Activated CD8-positive, alpha-beta memory T cell treated with anti-CD3 and anti-CD28 coated beads for 48 hours (primary cell): ENCODE data around the gene ITGB6.

ENCODE experiments used
- DNase-seq, 3 experiments: peaks; one replicate each; pipeline ENCODE4 v3.0.0-alpha.2; 2020; ENCODE audit warnings: low read depth in 2 of 3, low spot score in 2 of 3

The ITGB6 gene

DNA sequence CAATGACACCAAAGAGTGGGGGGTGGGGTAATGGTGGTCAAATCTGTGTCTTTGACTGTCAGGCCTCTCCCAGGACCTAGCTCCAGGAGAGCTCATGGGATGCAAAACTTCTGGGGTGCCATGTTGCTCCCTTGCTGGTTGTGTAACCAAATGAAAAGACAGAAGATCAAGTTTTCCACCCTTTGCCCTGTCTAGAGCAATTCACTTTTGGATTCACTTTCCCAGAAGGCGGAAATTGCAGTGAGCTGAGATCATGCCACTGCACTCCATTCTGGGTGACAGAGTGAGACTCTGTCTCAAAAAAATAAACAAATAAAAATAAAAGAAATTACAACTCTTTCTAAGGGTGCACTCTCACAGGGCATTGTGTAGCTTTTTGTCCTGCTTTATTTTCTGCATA, 102.7 kb downstream of the ITGB6 start:
- no peak for DNase-seq

DNA sequence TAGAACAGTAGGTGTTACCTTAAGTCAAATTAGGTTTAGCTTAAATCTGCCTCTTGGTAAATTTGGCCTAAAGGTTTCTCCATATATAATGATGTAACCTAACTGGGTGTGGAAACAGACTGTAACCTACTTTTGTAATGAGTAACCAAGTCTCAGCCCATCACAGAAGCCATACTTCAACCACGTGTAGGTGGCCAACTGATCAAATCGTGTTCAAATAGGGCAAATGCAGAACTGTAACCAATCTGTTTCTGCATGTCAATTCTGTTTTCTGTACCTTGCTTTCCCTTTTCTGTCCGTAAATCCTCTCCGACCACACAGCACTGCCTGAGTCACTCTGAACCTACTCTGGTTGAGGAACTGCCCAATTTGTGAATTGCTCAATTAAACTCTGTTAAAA, 103.7 kb downstream of the ITGB6 start:
- DNase-seq: no peak

DNA sequence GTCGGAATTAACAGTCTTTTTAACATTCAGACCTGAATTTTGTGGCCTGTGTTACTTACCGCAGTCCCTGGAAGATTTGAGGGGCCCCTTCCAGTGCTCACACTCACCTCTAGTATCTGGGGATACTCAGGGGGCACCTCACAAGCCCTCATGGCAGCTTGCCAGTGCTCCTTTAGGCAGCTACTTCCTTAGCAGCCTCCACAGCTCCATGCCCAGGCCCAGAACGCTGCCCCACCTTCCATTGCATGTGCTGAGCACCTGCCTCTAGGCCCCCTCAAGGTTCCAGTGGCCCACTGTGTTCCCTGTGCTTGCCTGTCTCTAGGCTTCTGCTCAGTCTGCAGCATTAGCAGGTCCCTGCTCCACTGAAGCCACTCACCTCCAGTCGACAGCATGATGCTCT, 107.6 kb downstream of the ITGB6 start:
- no peak for DNase-seq

DNA sequence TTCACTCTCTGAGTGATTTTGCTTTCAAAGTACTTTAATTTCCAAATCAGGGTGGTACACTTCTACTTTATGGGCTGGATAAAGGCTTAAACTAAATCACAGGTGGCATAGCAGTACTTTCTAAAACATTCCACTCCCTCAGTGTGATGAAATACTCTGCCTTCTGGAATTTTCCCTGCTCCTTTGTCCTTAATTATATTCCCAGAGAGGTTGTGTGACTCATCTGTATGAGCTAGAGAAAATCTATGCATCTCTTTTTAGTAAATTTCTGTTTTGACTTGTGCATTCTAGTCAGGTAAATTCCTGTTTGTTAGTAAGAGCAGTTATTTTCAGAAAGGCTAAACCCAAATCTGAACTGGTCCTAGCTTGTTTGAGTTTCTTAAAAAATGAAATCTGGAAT, 108.7 kb downstream of the ITGB6 start:
- DNase-seq: no peak

DNA sequence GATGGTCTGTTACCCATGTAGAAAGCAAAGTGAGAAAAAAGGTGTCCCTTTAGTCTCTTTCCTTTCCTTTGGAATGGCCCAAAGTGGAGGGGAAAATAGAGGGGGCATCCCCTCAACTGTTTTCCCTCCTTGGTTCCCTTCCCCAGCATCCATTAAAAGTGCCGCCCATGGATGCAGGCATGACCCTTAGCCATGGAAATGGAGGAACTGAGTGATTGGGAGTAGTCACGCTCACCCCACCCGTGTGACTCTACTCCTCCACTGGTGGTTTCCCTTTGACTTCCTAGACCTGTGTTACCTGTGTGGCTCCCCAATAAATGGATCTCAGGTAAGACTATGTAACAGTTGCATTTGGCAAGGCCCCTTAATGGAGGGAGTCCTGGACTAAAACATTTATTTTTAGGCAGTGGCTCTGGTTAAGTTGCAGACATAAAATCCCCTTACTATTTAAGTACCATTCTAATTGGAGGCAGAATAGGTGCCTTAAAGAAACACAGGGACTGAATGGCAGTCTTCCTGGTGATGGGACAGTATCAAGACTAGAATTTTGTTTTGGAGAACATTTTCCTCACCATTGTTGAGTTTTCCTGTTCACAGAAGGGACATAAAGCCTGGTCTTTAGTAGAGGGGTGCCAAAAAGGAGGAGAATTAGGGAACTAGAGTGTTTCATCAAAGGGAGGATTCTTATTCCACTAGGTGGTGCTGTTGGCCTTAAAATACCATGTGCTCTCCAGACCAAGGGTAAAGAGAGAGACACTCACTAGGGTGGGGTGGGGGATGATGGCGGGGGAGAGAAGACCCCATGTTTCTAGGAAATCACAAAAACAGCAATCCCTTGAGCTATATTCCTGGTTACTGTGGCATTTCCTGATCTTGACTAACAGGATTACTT, 112.0 kb downstream of the ITGB6 start:
- no peak for DNase-seq

DNA sequence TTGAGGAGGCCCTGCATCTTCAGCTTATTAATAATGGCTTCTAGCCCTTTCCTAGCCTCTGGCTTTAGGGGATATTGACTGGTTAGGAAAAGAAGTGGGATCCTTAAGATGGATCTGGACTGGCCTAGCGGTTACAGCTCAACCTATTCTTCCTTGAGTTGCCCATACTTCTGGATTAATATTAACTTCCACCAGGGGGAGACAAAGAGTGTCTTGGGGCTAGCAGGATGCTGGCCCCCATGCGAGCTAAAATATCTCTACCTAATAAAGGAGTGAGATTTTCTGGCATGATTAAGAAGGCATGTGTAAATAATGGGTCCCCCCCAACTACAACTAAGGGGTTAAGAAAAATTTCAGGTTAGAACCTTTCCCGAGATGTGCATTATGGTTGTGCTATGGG, 114.4 kb downstream of the ITGB6 start:
- DNase-seq: no peak

DNA sequence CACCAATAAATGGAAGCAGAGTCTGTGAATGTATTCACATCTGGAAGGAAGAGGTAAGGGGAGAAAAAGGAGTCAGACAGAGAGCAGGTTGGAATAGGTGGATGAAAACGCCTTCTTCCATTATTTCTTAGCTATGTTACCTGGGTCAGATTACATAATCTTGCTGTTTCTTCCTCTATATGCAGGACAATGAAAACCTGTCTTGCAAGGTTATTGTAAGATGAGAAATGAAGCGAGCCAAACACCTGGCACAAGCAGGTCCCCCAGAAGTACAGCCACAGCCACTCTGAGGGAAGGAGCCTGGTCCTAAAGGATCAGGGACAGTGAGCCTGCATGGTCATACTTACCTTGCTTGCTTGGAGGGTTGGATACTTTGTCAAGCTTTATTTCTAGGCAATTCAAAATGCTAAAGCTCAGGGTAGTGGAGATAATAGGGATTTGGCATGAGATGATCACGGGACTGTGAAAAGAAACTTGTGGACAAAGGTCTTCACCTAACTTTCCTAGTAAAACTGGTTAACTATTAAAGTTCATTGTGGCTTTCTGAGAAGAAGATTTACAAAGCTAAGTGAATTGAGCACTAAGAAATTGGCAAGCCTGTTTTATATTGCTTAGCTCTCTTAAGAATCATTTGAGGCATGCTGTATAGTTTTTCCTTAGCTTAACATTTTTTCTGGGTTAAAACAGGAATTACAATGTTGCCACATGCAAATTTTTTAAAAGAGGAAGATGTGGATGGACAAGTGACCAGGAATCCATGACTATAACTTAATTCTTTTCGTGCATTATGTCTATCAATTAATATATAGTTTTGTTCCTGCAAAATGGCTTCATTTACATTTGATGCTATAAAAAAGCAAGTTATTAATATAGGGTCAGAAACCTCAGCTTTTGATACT, 121.9 kb downstream of the ITGB6 start:
- DNase-seq: no peak

DNA sequence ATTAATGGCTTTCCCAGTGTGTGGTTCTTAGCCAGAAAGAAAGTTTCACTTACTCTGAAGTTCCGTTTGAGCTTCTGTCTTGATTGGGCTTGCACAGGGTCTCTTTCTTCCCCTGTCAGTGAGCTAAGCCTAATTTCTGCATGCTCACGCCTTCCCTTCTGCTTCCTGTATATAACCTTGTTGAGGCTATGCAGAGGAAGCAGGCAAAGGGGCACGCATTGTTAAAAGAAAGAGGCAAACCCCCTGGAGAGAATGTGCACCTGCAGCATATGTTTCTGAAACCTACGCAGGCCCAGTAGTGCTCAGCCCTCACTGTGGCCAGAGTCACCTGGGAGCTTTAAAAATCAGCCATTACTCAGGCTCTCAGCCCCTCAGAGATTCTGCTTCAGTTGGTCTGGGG, 123.2 kb downstream of the ITGB6 start:
- no peak for DNase-seq

DNA sequence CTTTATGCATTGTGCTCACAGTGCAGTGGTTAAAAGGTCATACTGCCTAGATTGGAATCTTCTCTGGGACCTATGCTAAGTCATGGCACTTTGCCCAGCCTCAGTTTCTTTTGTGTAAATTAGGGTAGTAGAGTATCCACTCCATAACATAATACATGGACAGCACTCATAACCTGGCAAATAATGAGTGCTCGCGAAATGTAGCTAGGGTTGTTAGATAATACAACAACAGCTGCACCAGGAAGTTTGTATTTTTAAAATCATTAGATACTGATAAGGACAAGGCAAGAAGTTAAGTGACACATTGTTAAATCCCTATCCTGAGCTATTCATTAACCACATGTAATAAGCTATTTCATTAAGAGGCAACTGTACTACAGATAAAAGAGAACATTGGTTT, 123.8 kb downstream of the ITGB6 start:
- DNase-seq: no peak

DNA sequence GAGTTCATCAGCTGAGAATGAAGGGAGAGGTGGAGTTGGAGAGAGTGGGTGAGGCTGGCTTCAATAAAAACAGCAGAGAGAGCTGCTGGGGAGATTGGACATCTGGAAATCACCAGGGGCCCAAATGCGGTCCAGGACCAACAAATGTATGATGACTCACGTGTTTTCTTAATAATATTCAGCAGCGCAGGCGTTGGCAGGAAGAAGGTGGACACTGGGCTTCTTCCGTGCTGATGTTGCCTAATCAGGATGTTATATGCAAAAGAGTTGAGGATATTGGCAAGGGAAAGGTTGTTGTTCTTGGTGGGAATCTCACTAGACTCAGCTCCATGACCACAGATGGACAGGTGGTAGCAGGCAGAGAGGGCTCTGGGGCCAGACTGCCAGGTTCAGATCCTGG, 124.9 kb downstream of the ITGB6 start:
- DNase-seq: no peak

DNA sequence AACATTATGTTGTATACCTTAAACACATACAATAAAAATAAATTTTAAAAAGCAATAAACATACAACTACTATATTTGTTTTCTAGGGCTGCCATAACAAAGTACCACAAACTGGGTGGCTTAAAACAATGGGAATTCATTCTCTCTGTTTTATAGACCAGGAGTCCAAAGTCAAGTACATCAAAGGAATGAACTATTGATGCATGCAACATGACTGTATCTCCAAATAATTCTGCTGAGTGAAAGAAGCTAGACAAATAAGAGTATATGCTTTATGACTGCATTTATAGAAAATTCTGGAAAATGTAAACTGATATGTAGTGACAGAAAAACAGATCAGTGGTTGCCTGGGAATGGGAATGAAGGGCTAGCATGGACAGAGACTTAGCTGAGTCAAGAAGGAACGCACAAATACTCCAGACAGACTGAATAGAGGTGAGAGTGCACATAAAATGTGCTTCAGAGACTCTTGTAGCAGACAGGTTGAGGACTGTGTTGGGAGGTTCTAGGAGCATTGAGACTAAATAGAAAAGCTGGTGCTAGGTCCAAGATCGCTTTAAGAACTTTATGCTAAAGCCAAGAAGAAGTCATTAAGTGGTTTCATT, 126.7 kb downstream of the ITGB6 start:
- no peak for DNase-seq

DNA sequence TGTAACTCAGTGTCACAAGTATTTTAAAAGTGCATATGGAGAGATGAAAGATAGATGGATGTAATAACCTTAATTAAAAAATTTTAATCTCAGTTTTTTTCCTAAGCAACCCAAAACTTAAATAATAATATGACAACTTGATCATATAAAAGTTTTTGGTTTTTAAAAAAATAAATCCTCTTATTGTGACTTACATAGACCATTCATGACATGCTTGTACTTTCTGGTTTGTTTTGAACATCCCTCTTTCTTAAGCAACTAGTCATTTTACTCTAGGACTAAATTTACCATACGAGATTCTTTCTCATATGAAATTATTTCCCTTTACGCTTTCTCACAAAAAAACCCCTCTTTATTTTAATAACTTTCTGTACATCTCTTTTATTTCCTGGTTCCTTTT, 131.2 kb downstream of the ITGB6 start:
- DNase-seq: no peak

DNA sequence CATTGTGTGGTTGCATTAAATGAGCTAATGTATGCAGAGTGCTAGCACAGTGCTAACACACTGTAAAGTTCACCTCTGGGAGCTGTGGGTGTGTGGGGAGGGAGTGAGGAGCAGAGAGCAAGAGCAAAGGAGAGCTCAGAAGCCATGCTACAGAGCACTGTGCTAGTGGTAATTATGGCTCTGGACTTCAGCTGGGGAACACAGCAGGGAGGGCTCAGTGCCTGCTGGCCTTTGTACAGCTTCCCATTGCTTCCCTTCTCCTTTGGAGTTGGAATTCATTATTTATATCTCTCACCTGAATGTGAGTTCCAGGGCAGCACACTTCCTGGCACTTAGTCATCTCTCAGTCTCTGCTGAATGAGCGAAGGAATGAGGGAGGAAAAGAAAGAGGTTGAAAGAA, 135.2 kb downstream of the ITGB6 start:
- DNase-seq: no peak

DNA sequence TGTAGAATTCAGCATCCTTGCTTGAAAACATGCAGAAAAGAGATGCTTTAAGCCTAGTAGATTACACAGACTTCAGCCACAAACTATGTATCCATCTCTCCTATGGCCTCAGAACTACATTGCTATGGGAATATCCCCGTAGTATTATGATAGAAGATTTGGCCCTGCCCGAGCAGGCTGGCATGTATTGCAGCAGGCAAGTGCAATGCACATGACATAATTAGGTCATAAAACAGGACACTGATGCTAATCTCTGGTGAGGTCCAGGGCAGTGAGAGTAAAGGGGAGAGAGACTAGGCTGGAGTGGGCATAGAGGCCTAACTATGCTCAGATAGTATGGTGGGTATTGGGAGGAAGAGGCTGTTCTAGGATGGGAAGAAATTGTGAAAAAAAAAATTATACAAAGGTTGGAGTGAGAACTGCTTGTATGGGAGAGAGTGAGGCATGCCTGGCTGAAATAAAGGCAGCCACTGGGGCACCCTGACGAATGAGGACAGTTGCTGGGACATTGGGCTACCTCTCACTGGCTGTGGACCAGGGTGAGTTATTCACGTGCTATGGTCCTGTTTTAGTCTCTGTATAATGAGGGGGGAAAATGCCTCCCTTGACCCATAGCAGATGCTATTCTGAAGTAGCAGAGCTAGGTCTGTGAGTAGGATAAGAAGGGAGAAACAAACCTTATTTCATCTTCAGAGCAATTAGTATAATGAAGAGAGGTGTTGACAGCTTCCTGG, 136.0 kb downstream of the ITGB6 start:
- no peak for DNase-seq

DNA sequence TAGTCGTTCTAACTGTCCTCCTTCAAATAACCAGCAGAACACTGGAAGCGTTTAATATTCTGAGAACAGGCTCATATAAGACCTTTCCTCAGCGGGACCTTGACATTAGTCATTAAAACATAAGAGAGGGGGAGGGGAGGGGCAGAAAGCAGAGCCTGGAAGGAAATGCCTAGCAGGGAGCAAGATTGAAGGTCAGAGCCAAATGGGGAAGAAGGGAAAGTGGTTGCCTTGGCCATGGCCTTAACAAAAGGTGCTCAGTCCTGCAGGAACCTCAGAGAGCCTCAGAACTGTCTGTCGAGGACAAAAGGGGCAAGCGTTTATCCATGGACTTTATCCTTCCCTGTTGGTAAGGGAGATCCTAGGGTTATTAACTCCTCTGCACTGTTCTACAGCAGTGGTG, 136.8 kb downstream of the ITGB6 start:
- no peak for DNase-seq

DNA sequence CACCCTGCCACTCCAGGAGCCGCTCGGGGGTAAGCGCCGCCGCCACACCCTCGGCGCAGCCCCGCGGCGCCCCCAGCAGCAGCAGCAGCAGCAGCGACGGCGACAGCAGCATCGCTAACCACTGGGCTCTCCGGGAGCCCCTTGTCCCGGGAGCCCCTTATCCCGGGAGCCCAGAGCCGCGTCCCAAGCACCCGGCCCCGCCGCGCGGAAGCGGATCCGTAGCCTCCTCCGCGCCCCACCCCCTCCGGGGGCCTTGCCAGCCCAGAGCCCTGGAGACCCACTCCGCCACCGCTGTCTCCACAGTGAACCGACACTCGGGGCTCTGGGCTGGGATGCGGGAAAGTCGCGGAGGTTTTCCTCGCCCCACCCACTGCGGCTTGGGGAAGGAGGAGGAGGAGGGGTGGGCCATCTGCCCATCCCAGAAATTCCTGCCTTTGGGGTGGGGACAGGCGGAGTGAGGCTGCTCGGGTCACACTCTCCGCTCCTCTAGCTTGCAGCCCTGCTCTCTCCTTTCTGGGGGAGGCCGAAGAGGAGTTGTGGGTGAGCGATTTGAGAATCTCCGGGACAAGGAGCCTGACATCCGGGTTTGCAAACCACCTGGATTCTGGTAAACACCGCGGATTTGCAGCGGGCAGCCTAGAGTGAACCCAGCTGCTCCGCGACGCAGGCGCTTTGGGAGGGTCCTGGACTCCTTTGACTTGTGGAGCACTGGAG, 137.6 kb downstream of the ITGB6 start, which contains the start of gene PLA2R1:
TSS of gene PLA2R1 (minus strand) at position 324 of the 714 bp plus-strand sequence. CDS start at position 112, 212 bp downstream.
- DNase-seq: no peak

DNA sequence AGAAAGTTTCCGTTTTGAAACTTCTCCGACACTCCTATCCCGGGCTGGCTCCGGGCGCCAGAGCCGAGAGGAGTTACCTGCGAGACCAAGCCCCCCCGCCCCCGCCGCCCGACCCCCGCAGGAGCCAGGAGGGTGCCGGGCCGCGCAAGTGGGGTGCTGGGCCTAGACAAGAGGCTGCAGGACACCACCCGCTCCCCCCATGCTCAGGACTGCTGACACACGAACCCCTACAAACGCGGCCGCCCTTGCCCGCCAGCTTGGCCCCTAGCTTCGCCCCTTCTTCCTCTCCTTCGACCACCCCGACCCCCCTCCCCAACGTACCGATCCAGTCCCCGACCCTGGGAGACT, 138.2 kb downstream of the ITGB6 start:
- no peak for DNase-seq

DNA sequence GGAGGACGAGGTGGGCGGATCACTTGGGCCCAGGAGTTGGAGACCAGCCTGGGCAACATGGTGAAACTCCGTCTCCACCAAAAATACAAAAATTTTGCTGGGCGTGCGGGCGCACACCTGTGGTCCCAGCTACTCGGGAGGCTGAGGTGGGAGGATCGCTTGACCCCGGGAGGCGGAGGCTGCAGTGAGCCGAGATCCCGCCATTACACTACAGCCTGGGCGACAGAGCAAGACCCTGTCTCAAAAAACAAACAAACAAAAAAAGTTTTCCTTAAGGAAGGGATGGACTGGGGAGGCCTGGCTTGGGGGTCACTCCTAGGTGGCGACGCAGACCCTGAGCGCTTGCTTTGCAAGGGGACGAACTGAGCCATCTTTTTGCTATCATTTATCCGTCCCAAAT, 138.5 kb downstream of the ITGB6 start:
- DNase-seq: no peak

DNA sequence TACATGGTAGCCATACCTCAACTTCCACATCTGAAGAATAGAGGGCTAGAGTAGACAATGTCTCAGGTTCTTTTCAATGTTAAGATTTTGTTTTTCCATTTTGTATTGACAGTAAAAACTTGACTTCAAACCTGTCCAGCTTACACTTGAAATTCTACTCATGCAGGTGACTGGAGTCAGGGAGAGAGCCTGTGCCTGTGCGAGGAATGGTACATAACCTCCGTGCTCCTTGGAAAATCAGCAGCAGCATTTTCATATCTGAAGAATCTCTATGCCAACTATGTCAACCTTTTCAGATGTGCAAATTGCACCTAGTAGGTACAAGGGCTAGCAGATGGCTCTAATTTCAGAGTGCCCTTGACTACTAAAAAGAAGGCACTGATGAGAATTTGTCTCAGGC, 139.8 kb downstream of the ITGB6 start:
- no peak for DNase-seq

DNA sequence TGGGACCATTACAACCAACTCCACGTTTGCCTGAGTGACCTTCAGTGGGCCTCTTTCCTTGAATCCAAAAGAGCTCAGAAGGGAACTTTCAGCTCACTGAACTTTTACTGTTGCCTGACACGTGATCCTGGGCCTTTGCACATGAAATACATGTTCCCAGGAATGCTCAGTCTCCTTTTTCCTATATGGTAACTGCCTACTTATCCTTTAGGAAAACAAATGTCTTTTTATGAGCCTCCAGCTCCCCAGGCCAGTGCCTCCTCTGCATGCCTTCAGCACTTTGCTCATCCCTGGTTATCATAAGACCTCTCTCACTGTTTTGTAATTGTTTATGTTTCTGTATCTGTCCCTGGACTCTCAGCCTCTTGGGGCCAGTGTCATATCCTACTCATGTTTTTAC, 142.7 kb downstream of the ITGB6 start:
- no peak for DNase-seq

DNA sequence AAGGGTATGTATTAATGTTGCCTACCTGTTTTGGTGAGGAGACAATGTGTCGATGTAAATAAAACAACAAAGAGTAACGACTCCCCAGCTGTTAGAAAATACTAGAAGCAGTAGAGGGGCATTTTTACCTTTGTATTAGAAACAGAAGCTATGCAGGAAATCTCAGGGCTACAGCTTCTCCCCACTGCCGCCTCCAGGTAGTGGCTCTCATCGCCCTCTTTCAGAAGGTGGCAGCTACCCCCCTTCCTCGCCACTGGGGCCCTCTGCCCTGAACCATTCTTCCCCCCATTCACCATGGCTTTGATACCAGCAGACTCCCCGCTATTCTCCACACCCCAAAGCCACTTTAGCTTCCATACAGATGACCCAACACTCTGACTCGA, 144.4 kb downstream of the ITGB6 start:
- no peak for DNase-seq
